Stomach (tissue), 4 donors: ENCODE measurements around the gene XRCC4.

Experiments used
- POLR2A ChIP-seq, 4 donors: fragments of 450-650 bp; IDR thresholded peaks; one replicate each; pipeline ENCODE4 v1.6.1; 2016; ENCODE audit warnings: antibody characterized with exemption in 4 of 4, control low read depth in 2 of 4, mild to moderate bottlenecking in 1 of 4, moderate library complexity in 1 of 4
- POLR2AphosphoS5 ChIP-seq, 3 donors: sonication (generic); formaldehyde crosslinking; IDR thresholded peaks; one replicate each; pipeline ENCODE4 v1.6.1; 2016; ENCODE audit warnings: antibody characterized with exemption in 3 of 3

DNA sequence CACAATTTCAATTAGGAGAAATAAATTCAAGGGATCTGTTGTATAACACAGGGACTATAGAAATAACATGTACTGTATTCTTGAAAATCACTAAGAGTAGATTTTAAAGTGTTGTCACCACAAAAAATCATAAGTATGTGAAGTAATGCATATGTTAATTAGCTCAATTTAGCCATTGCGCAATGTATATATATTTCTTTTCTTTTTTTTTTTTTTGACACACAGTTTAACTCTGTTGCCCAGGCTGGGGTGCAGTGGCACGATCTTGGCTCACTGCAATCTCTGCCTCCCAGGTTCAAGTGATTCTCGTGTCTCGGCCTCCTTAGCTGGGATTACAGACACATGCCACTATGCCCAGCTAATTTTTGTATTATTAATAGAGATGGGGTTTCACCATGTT is 70.2 kb downstream of the XRCC4 start:
- TF ChIP-seq POLR2A (IDR thresholded peaks at IDR 0.05) (no peak), POLR2AphosphoS5 (IDR thresholded peaks at IDR 0.05) (no peak)
